GM12872 (cell line): ENCODE measurements around the gene NECTIN1.

Experiments
- CTCF ChIP-seq: IDR thresholded peaks from 3 replicates; pipeline ENCODE4 v1.5.1; 2011; ENCODE audit warnings: low read depth, mild to moderate bottlenecking, low read length, moderate library complexity; ENCODE audit not compliant: insufficient read depth

Gene NECTIN1

GRCh38 chr11:119661226-119661625, 67.8 kb downstream of the NECTIN1 start:
- TF ChIP-seq CTCF, result no peak

GRCh38 chr11:119659971-119660723, 68.9 kb downstream of the NECTIN1 start:
- TF ChIP-seq CTCF, result no peak

- TF ChIP-seq CTCF, result no peak
These were observed 75.9 kb downstream of the NECTIN1 start for GRCh38 chr11:119652907-119653659.

GRCh38 chr11:119651802-119652584, 77.0 kb downstream of the NECTIN1 start:
- TF ChIP-seq CTCF, result no peak

GRCh38 chr11:119650251-119650650, 78.7 kb downstream of the NECTIN1 start:
- TF ChIP-seq CTCF, result no peak

GRCh38 chr11:119647254-119647653, 81.7 kb downstream of the NECTIN1 start:
- no peak for TF ChIP-seq CTCF

- TF ChIP-seq CTCF, result no peak
These were observed 84.0 kb downstream of the NECTIN1 start for GRCh38 chr11:119645018-119645417.
